Heart left ventricle (tissue), 13 donors: Measurements from ENCODE around the gene PRDM5.

Experiments used
- POLR2A ChIP-seq, 2 donors: fragments of 450-650 bp; IDR thresholded peaks; one replicate each; pipeline ENCODE4 v1.6.1; 2017; ENCODE audit warnings: antibody characterized with exemption in 2 of 2, mild to moderate bottlenecking in 2 of 2, moderate library complexity in 2 of 2
- TF ChIP-seq, protein P1 (sequence below), 12 donors: fragments of 200-600 bp; sonication (generic) in 4 of 12; IDR thresholded peaks; one replicate each; pipeline versions ENCODE4 v1.5.0 to v1.8.0; 2018 to 2022; ENCODE audit warnings: antibody characterized with exemption in 12 of 12, mild to moderate bottlenecking in 5 of 12
- donor health status: ischemic (EF 13 %, LVEDD 7.1; RV severe dilation, severe dysfunction).
- donor health status: DM: no; HTN: yes; CAD: no.
- donor health status: DM: no; HTN: no; CAD: no.
- donor health status: ischemic (EF 25% LVEDD 6.9; RV normal size, moderate dysfunction).
- donor health status: ischemic (EF 25% LVEDD 5.7; RV mildly dilated, moderate dysfunction).
- donor health status: ischemic (EF 35%, LVEDD 5.7; RV mildly dilated, moderate dysfunction).
- donor health status: nonischemic (EF 11% LVEDD 7.7; RV severe dilation, severe dysfunction).
- donor health status: DM: yes; HTN: yes; CAD: no.
- donor health status: PGD.
- donor health status: ischemic (EF 29% LVEDD 5.4; RV normal size, mild dysfunction).
- donor health status: nonischemic (EF 23%, LVEDD 6.1; RV moderate dilation, normal function).

DNA sequence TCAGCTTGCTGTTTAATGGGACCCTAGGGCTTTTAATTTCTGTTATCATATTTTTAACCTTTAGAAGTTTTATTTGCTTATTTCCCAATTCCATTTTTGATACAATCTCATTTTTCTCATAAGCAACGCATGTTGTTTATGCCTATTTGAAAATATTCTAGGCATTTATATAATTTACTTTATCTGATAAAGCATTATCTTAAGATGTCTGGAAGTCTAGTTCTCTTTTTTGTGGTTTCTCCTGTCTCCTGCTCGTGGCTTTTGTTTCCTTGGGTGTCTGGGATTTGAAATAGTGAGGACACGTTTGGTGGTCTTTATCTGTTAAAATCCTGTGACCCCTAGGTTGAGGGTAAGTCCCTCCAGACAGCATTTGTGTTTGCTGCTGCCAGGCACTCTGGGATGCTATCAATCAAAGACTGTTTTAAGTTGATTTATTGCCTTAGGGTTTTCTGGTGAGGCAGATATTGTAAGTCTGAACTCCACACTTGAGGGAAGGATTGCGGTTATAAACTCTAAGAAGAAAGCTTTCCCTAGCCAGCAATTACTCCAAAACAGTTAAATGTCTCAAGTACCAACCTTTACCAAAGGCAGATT is 208.0 kb downstream of the PRDM5 start:
- TF ChIP-seq, protein P1, sequence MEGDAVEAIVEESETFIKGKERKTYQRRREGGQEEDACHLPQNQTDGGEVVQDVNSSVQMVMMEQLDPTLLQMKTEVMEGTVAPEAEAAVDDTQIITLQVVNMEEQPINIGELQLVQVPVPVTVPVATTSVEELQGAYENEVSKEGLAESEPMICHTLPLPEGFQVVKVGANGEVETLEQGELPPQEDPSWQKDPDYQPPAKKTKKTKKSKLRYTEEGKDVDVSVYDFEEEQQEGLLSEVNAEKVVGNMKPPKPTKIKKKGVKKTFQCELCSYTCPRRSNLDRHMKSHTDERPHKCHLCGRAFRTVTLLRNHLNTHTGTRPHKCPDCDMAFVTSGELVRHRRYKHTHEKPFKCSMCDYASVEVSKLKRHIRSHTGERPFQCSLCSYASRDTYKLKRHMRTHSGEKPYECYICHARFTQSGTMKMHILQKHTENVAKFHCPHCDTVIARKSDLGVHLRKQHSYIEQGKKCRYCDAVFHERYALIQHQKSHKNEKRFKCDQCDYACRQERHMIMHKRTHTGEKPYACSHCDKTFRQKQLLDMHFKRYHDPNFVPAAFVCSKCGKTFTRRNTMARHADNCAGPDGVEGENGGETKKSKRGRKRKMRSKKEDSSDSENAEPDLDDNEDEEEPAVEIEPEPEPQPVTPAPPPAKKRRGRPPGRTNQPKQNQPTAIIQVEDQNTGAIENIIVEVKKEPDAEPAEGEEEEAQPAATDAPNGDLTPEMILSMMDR (IDR thresholded peaks at IDR 0.05) = no peak
- no peak for TF ChIP-seq POLR2A (IDR thresholded peaks at IDR 0.05)
